Measurements from ENCODE around the gene PPP3CA.

PPP3CA gene

GRCh38 chr4:101033986-101034385 is 313.3 kb downstream of the PPP3CA start:
- Mint-ChIP-seq H3K4me1 (ENCODE audit: low read depth) (peaks cover 15% of the 10 kb centered on the region), H3K36me3 (peaks cover 21% of the 10 kb centered on the region), H3K27ac (no peak overlapping the region)

DNA sequence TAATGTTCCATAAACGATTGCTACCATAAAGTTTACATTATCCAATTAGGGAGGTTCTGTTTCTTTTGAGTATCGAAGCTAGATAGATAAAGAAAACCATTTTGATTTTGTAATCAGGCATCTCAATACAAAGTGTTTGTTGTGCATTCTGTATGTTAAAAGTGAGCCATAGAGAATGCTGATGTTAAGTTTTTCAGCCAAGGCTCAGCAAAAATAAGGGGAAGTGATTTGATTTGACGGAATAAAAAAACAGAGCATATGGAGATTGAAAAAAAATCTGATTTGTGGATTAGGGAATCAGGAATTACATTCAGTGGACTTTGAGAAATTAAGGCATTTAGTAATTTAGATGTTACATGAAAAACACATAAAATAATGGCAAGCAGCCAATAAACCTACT is 314.8 kb downstream of the PPP3CA start:
- Mint-ChIP-seq H3K27me3 (no peaks in the 10 kb centered on the region), H3K4me1 (ENCODE audit: low read depth) (peaks cover 4% of the 10 kb centered on the region), H3K9me3 (ENCODE audit: low read depth) (no peaks in the 10 kb centered on the region), H3K36me3 (peaks cover 23% of the 10 kb centered on the region), H3K27ac (no peak overlapping the region), H3K4me3 (no peak overlapping the region)

More at GRCh38 chr4:101033986-101034385, 313.3 kb downstream of the PPP3CA start:
- Mint-ChIP-seq H3K9me3 (ENCODE audit: low read depth) (no peaks in the 10 kb centered on the region), H3K4me3 (no peak overlapping the region), H3K27me3 (no peaks in the 10 kb centered on the region)

- Mint-ChIP-seq H3K9me3 (ENCODE audit: low read depth) (no peaks in the 10 kb centered on the region), H3K36me3 (peaks cover 22% of the 10 kb centered on the region), H3K27me3 (no peaks in the 10 kb centered on the region), H3K4me3 (no peak overlapping the region), H3K4me1 (ENCODE audit: low read depth) (peaks cover 3% of the 10 kb centered on the region), H3K27ac (no peak overlapping the region)
These were observed 315.4 kb downstream of the PPP3CA start for GRCh38 chr4:101031971-101032370.

- Mint-ChIP-seq H3K4me3 (no peak overlapping the region), H3K4me1 (ENCODE audit: low read depth) (peaks cover 3% of the 10 kb centered on the region), H3K36me3 (peaks cover 24% of the 10 kb centered on the region), H3K27ac (no peak overlapping the region), H3K27me3 (no peaks in the 10 kb centered on the region), H3K9me3 (ENCODE audit: low read depth) (no peaks in the 10 kb centered on the region)
These were observed 318.4 kb downstream of the PPP3CA start for GRCh38 chr4:101028886-101029285.

DNA sequence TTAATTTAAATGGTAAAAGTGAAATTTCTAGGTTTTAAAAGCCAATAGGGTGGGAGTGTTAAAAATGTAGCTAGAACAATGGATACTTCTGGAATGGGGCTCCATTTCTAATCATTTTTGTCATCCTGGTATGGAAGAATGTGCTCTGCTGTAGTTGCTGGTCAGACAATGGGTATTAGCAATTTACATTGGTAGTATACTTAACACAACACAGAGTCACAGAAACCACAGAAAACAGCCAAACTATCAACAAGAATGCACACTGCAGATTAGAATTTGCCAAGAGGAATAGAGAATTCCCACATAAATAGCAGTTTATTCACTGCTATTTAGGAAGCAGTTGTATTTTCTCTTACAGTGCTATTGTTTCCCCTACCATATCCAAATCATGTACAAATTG is 319.6 kb downstream of the PPP3CA start:
- H3K4me1 Mint-ChIP-seq (ENCODE audit: low read depth): peaks cover 6% of the 10 kb centered on the region
- H3K27me3 Mint-ChIP-seq: no peaks in the 10 kb centered on the region
- peaks cover 23% of the 10 kb centered on the region for H3K36me3 Mint-ChIP-seq
- no peak overlapping the region for H3K27ac Mint-ChIP-seq
- H3K9me3 Mint-ChIP-seq (ENCODE audit: low read depth): no peaks in the 10 kb centered on the region
- no peak overlapping the region for H3K4me3 Mint-ChIP-seq

- Mint-ChIP-seq H3K36me3 (peaks cover 15% of the 10 kb centered on the region), H3K4me1 (ENCODE audit: low read depth) (peaks cover 21% of the 10 kb centered on the region), H3K27me3 (no peaks in the 10 kb centered on the region), H3K27ac (no peak overlapping the region), H3K4me3 (no peak overlapping the region), H3K9me3 (ENCODE audit: low read depth) (no peaks in the 10 kb centered on the region)
These were observed 321.6 kb downstream of the PPP3CA start for GRCh38 chr4:101025755-101026154.

DNA sequence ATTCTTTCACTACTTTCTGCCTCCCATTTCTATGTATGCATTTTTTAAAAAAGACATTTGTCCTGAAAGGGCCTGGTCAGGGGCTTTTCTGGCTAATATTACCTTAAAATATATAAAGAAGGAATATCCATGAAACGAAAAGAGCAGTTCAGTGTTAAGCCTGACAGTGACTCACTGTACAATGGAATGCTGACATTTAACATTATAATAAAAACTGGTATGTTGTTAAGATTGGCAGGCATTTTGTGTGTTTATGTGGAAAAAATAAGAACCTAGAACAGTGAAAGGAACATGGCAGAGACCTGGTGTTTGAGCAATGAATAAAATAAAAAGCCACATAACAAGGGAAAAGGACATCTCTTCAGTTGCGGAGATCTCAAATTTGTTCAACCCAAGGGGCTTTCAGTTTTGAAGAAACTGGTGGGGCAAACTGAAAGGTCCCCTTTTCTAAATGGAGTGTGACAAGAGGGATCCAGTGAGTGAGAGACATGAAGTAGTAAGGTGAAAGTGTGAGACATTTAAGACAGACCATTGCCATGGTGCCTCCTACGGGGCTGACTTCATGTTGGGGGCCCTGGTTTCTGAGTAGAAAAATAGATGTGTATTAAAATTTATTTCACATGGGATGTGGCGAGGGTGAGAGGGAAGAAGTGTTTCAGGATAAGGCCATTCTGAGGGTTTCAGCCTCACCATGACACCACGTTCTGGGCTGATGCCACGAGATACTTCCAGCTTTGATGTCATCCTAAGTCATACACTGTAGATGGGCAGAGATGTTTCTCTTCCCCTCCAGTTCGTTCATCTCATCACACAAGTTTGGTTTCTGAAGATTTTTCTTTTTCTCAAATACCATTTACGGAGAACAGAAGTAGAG is 324.9 kb downstream of the PPP3CA start:
- Mint-ChIP-seq H3K36me3 (peaks cover 11% of the 10 kb centered on the region), H3K27ac (no peak overlapping the region), H3K4me1 (ENCODE audit: low read depth) (peaks cover 43% of the 10 kb centered on the region), H3K4me3 (no peak overlapping the region), H3K27me3 (no peaks in the 10 kb centered on the region), H3K9me3 (ENCODE audit: low read depth) (no peaks in the 10 kb centered on the region)

- peaks cover 2% of the 10 kb centered on the region for H3K27me3 Mint-ChIP-seq
- peak overlapping the region; percentile 58 for H3K27ac Mint-ChIP-seq
- peaks cover 46% of the 10 kb centered on the region for H3K4me1 Mint-ChIP-seq (ENCODE audit: low read depth)
- peak overlapping the region; percentile 61 for H3K4me3 Mint-ChIP-seq
- H3K9me3 Mint-ChIP-seq (ENCODE audit: low read depth): no peaks in the 10 kb centered on the region
- peaks cover 8% of the 10 kb centered on the region for H3K36me3 Mint-ChIP-seq
These were observed 326.4 kb downstream of the PPP3CA start for GRCh38 chr4:101020956-101021355.

- Mint-ChIP-seq H3K4me1 (ENCODE audit: low read depth) (peaks cover 46% of the 10 kb centered on the region), H3K4me3 (peak overlapping the region; percentile 15), H3K36me3 (peaks cover 5% of the 10 kb centered on the region), H3K27me3 (peaks cover 2% of the 10 kb centered on the region), H3K27ac (peak overlapping the region; percentile 56), H3K9me3 (ENCODE audit: low read depth) (no peaks in the 10 kb centered on the region)
These were observed 327.4 kb downstream of the PPP3CA start for GRCh38 chr4:101019941-101020401.

DNA sequence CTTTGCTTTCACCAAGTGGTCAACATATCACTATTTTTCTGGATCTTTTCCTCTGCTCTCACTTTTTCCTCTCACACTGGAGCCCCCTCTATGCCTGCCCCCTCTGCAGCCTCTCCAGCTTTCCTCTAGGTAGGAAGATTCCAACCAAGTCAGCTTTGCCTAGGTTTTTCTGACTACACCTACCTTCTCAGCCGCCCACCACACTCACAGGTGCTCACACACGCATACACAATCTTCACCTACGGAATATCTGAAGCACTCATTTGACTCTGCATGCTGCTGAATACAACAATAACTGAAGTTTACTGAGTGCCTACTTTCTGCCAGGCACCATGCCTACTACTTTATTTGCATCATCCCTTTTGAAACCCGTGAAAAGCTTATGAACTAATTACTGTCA is 328.0 kb downstream of the PPP3CA start:
- Mint-ChIP-seq H3K36me3 (peaks cover 5% of the 10 kb centered on the region), H3K27ac (peak overlapping the region; percentile 56), H3K9me3 (ENCODE audit: low read depth) (no peaks in the 10 kb centered on the region), H3K4me3 (peak overlapping the region; percentile 15), H3K4me1 (ENCODE audit: low read depth) (peaks cover 46% of the 10 kb centered on the region), H3K27me3 (peaks cover 2% of the 10 kb centered on the region)

DNA sequence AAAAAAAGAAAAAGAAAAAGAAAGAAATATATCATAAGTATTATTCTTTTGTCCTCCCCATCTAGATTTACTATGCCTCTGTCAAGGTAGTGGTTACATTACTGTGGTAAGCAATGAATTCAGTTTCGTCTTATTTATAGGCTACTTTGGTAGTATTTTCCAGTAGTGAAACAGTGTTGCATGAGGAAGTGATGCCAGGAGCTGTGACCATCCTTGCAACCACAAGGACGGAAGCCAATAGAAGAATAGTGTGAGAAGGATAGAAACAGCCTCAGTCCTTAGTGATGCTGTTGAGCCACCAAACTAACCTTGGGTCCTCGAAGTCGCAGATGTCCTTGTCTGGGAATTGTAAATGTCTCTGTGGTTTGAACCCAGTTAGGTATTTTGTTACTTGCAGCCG is 328.5 kb downstream of the PPP3CA start:
- Mint-ChIP-seq H3K27me3 (peaks cover 2% of the 10 kb centered on the region), H3K9me3 (ENCODE audit: low read depth) (no peaks in the 10 kb centered on the region), H3K4me1 (ENCODE audit: low read depth) (peaks cover 46% of the 10 kb centered on the region), H3K4me3 (no peak overlapping the region), H3K36me3 (peaks cover 5% of the 10 kb centered on the region), H3K27ac (peak overlapping the region; percentile 8)

DNA sequence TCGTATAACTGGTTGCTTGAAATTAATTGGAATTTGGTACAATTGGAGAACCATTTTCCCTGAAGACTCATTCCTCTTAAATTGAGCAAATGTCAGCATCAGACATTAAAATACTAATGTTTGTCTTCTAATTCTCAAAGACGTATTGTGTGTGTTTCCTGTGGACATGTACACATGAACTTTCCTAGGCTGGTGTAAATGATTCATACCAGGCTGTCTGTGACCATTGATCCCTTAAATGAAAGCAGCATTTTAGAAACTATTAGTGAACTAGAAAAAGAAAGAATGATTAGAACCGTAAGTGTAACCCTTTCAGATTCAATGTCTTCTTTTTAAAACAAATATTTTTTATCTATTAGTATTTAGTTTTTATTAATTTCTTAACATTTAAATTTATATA is 332.9 kb downstream of the PPP3CA start:
- Mint-ChIP-seq H3K4me3 (no peak overlapping the region), H3K27me3 (peaks cover 3% of the 10 kb centered on the region), H3K36me3 (no peaks in the 10 kb centered on the region), H3K9me3 (ENCODE audit: low read depth) (no peaks in the 10 kb centered on the region), H3K4me1 (ENCODE audit: low read depth) (peaks cover 15% of the 10 kb centered on the region), H3K27ac (no peak overlapping the region)

DNA sequence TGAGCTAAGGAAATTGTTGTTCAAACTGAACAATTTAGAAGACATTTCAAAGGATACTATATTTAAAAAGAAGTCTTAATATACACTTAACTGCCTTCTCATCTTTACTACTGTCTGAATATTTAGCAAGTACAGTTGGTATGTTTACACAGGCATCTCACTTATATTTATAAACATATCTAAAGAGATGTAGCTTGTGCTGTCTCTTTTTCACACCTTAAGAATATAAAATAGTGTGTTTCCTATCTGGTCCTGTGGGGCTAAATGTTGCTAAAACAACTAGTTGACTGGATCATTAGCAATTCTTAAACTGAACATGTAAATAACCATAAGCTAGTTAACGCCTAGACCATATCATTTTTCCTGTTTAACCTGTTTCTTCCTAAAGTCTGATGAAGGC is 336.3 kb downstream of the PPP3CA start:
- Mint-ChIP-seq H3K4me3 (no peak overlapping the region), H3K27me3 (peaks cover 2% of the 10 kb centered on the region), H3K9me3 (ENCODE audit: low read depth) (no peaks in the 10 kb centered on the region), H3K27ac (no peak overlapping the region), H3K36me3 (no peaks in the 10 kb centered on the region), H3K4me1 (ENCODE audit: low read depth) (no peaks in the 10 kb centered on the region)

GRCh38 chr4:101009471-101009870 is 337.9 kb downstream of the PPP3CA start:
- Mint-ChIP-seq H3K4me1 (ENCODE audit: low read depth) (no peaks in the 10 kb centered on the region), H3K27me3 (peaks cover 2% of the 10 kb centered on the region), H3K27ac (no peak overlapping the region), H3K36me3 (no peaks in the 10 kb centered on the region), H3K4me3 (no peak overlapping the region), H3K9me3 (ENCODE audit: low read depth) (no peaks in the 10 kb centered on the region)

GRCh38 chr4:101008503-101008902 is 338.8 kb downstream of the PPP3CA start:
- H3K27ac Mint-ChIP-seq: no peak overlapping the region
- H3K9me3 Mint-ChIP-seq (ENCODE audit: low read depth): peaks cover 1% of the 10 kb centered on the region
- no peak overlapping the region for H3K4me3 Mint-ChIP-seq
- no peaks in the 10 kb centered on the region for H3K4me1 Mint-ChIP-seq (ENCODE audit: low read depth)
- peaks cover 2% of the 10 kb centered on the region for H3K27me3 Mint-ChIP-seq
- H3K36me3 Mint-ChIP-seq: no peaks in the 10 kb centered on the region

- no peak overlapping the region for H3K27ac Mint-ChIP-seq
- H3K4me1 Mint-ChIP-seq (ENCODE audit: low read depth): no peaks in the 10 kb centered on the region
- H3K4me3 Mint-ChIP-seq: no peak overlapping the region
- no peaks in the 10 kb centered on the region for H3K27me3 Mint-ChIP-seq
- H3K9me3 Mint-ChIP-seq (ENCODE audit: low read depth): peaks cover 5% of the 10 kb centered on the region
- no peaks in the 10 kb centered on the region for H3K36me3 Mint-ChIP-seq
These were observed 341.7 kb downstream of the PPP3CA start for GRCh38 chr4:101005659-101006058.
